A549 (cell line): ENCODE measurements around the gene GNAO1. TPM values are rescaled to one million over a fixed set of nuclear protein-coding genes. Genes with fewer than 3 reads are reported as not detected.

Experiments used
- ATAC-seq, 2 experiments: fragments of 200-7000 bp in 1 of 2; fragments of >200 bp in 1 of 2; cut with Nextera tagmentation in 1 of 2; cut with Tn5 transposase in 1 of 2; 3 replicates each; pipeline versions ENCODE4 v1.8.0 to v1.9.1; 2018 to 2020; ENCODE audit warnings: mild to moderate bottlenecking in 1 of 2, moderate library complexity in 1 of 2
- CTCF ChIA-PET: fragments of 300-600 bp; sonication (Branson Sonifier 250); formaldehyde crosslinking; extraction: SDS; loops from one replicate; lab custom pipeline; 2021; ENCODE audit warnings: antibody characterized with exemption, inconsistent platforms; lab: Yijun Ruan, JAX
- POLR2A ChIA-PET: fragments of 350-600 bp; formaldehyde crosslinking; extraction: SDS; loops from one replicate; lab custom pipeline; 2021; ENCODE audit warnings: antibody characterized with exemption, inconsistent platforms; lab: Yijun Ruan, JAX
- DNase-seq, 2 experiments: peaks; one replicate each; pipeline versions ENCODE4 v3.0.0 to v3.0.0-alpha.2; 2011 to 2016; ENCODE audit warnings: low read depth in 1 of 2, low spot score in 1 of 2
- FAIRE-seq: peaks from 2 replicates; lab custom pipeline; 2011; peaks lifted over from hg19 to GRCh38; lab: Jason Lieb, UNC
- H3K27ac ChIP-seq, 2 experiments: fragments of >200 bp; sonication (Bioruptor Twin); formaldehyde crosslinking; 3 replicates each; pipeline ENCODE4 v1.5.1; 2016 to 2017
- H3K4me1 ChIP-seq: fragments of >200 bp; sonication (Bioruptor Twin); formaldehyde crosslinking; 3 replicates; pipeline ENCODE4 v1.6.1; 2016
- H3K4me2 ChIP-seq: fragments of >200 bp; sonication (Bioruptor Twin); formaldehyde crosslinking; 3 replicates; pipeline ENCODE4 v1.6.1; 2016
- H3K4me3 ChIP-seq: fragments of >200 bp; sonication (Bioruptor Twin); formaldehyde crosslinking; 3 replicates; pipeline ENCODE4 v1.5.1; 2016
- H3K9me3 ChIP-seq: fragments of >200 bp; sonication (Bioruptor Twin); formaldehyde crosslinking; 3 replicates; pipeline ENCODE4 v1.6.1; 2016
- BHLHE40 ChIP-seq: IDR thresholded peaks from 2 replicates; pipeline ENCODE4 v1.6.1; 2012; ENCODE audit warnings: low read depth, low read length, inconsistent platforms
- CBX2 ChIP-seq: fragments of 200-600 bp; sonication (generic); IDR thresholded peaks from 2 replicates; pipeline ENCODE4 v1.6.1; 2016; ENCODE audit warnings: low read depth, mild to moderate bottlenecking, borderline replicate concordance
- CBX8 ChIP-seq: fragments of 200-600 bp; sonication (generic); IDR thresholded peaks from 2 replicates; pipeline ENCODE4 v1.6.1; 2016
- CEBPB ChIP-seq, 2 experiments: fragments of >200 bp in 1 of 2; sonication (Bioruptor Twin) in 1 of 2; formaldehyde crosslinking in 1 of 2; IDR thresholded peaks; 2 replicates each; pipeline ENCODE4 v1.6.1; 2012 to 2016
- EHF ChIP-seq: fragments of 250-450 bp; sonication (Bioruptor Pico); IDR thresholded peaks from 2 replicates; pipeline ENCODE4 v1.5.0; 2020; ENCODE audit warnings: mild to moderate bottlenecking
- FOSL2 ChIP-seq, 2 experiments: fragments of 450-650 bp in 1 of 2; fragments of >200 bp in 1 of 2; sonication (Bioruptor Twin) in 1 of 2; formaldehyde crosslinking; IDR thresholded peaks; 2 replicates each; pipeline versions ENCODE4 v1.5.0 to v1.6.1; 2016 to 2020; ENCODE audit warnings: mild to moderate bottlenecking in 1 of 2, moderate library complexity in 1 of 2
- FOXS1 ChIP-seq: fragments of 250-450 bp; sonication (Bioruptor Pico); IDR thresholded peaks from 2 replicates; pipeline ENCODE4 v1.5.0; 2020; ENCODE audit warnings: mild to moderate bottlenecking, moderate library complexity
- GATA3 ChIP-seq: IDR thresholded peaks from 2 replicates; pipeline ENCODE4 v1.6.1; 2012; ENCODE audit warnings: borderline replicate concordance
- HDAC2 ChIP-seq: fragments of 200-600 bp; sonication (generic); IDR thresholded peaks from 2 replicates; pipeline ENCODE4 v1.6.1; 2016
- HEYL ChIP-seq: fragments of 250-450 bp; sonication (Bioruptor Pico); IDR thresholded peaks from 2 replicates; pipeline ENCODE4 v1.8.0; 2021; ENCODE audit warnings: mild to moderate bottlenecking, moderate library complexity
- HOXB13 ChIP-seq: fragments of 250-450 bp; sonication (Bioruptor Pico); IDR thresholded peaks from 2 replicates; pipeline ENCODE4 v1.5.0; 2020; ENCODE audit warnings: low read depth, mild to moderate bottlenecking, moderate library complexity
- HOXB5 ChIP-seq: fragments of 250-450 bp; sonication (Bioruptor Pico); IDR thresholded peaks from 2 replicates; pipeline ENCODE4 v1.5.0; 2020; ENCODE audit warnings: mild to moderate bottlenecking, moderate library complexity
- MYC ChIP-seq: IDR thresholded peaks from 2 replicates; pipeline ENCODE4 v1.6.1; 2012; ENCODE audit warnings: mild to moderate bottlenecking, inconsistent platforms, low read length, improper control_type of control experiment, borderline replicate concordance
- RARB ChIP-seq: fragments of 250-450 bp; sonication (Bioruptor Pico); IDR thresholded peaks from 2 replicates; pipeline ENCODE4 v1.8.0; 2021; ENCODE audit warnings: mild to moderate bottlenecking, moderate library complexity
- ZC3H11A ChIP-seq: fragments of 450-650 bp; IDR thresholded peaks from 2 replicates; pipeline ENCODE4 v1.6.1; 2014; ENCODE audit warnings: antibody characterized with exemption, mild to moderate bottlenecking
- ZNF302 ChIP-seq: fragments of 250-450 bp; sonication (Bioruptor Pico); IDR thresholded peaks from 2 replicates; pipeline ENCODE4 v1.9.0; 2021; ENCODE audit warnings: inconsistent platforms, mild to moderate bottlenecking, moderate library complexity
- WGBS: methylation state at CpG from one replicate; pipeline ENCODE4 v1.1.6; 2017; ENCODE audit errors: missing lambda C conversion rate; 5-methylcytosine and 5-hydroxymethylcytosine counted together
- polyA plus RNA-seq, 4 experiments: library from polyadenylated mRNA; depleted of rRNA in 3 of 4; stranded (reverse); fragments of >200 nt; fragmentation: RNase III in 1 of 4; extraction: RNeasy Plus Mini Kit Qiagen cat#74134 plus additional on column Dnase treatment in 1 of 4; gene quantifications; 2 replicates in 3 of 4; 3 replicates in 1 of 4; pipeline ENCODE4 v1.2.3, GENCODE V29; 2011 to 2017
- TF ChIP-seq, protein P1 (sequence below): fragments of 200-600 bp; sonication (generic); IDR thresholded peaks from 2 replicates; pipeline ENCODE4 v1.6.1; 2016; ENCODE audit warnings: antibody characterized with exemption, mild to moderate bottlenecking, moderate library complexity
- TF ChIP-seq, protein P2 (sequence below): fragments of >200 bp; sonication (Bioruptor Twin); formaldehyde crosslinking; IDR thresholded peaks from 2 replicates; pipeline ENCODE4 v1.6.1; 2016
- TF ChIP-seq, protein P3 (sequence below): fragments of 250-450 bp; sonication (Bioruptor Pico); IDR thresholded peaks from 2 replicates; pipeline ENCODE4 v1.5.0; 2021; ENCODE audit warnings: mild to moderate bottlenecking, moderate library complexity, borderline replicate concordance
- TF ChIP-seq, protein P4 (sequence below): fragments of 250-450 bp; sonication (Bioruptor Pico); IDR thresholded peaks from 2 replicates; pipeline ENCODE4 v1.5.0; 2020; ENCODE audit warnings: low read depth, mild to moderate bottlenecking, moderate library complexity
- TF ChIP-seq, protein P5 (sequence below): fragments of >200 bp; sonication (Bioruptor Twin); formaldehyde crosslinking; IDR thresholded peaks from 3 replicates; pipeline ENCODE4 v1.6.1; 2016
- TF ChIP-seq, protein P6 (sequence below): fragments of 450-650 bp; IDR thresholded peaks from 2 replicates; pipeline ENCODE4 v1.6.1; 2014; ENCODE audit warnings: antibody characterized with exemption
- TF ChIP-seq, protein P7 (sequence below): fragments of 150-350 bp; IDR thresholded peaks from 2 replicates; pipeline ENCODE4 v1.6.1; 2014; ENCODE audit warnings: low read depth, mild to moderate bottlenecking, low read length

Gene GNAO1
- polyA plus RNA-seq, 2 of the 4 experiments (the other 2 are of a cell fraction), result 0.22 to 0.23 TPM

DNA sequence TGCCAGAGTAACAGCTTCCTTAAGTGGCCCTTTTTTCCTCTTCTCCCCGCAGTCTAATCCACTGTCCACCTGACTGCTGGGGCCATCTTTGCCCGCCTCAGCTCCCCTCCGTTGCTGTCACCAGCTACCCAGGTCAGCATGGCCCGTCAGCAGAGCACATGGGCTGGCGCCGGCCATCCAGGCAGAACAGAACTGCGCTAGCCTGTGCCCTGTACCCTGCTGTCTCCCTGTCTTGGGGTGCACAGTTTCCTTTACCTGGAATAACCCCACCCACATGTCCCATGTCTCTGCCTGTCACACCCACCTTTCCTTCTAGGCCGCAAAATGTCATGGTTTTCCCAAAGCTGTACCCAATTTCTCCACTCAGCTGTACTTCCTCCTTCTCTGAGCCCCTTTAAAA lies 55.7 kb downstream of the GNAO1 start:
- Histone ChIP-seq H3K4me1 (peaks cover 18% of the 10 kb centered on the region), H3K27ac (peak overlapping the region in 1 of 2 experiments; percentile 11; a peak in 1 of 6 replicates), H3K4me3 (no peak overlapping the region), H3K4me2 (no peak overlapping the region), H3K9me3 (no peaks in the 10 kb centered on the region)
- DNase-seq (no peak), ATAC-seq (no peak), FAIRE-seq (no peak)
- CTCF ChIA-PET, result interaction anchor here (0.7 to 2.3 kb wide), 3 partner anchors 43 to 782 kb away, joined by 3 to 6 read pairs (median 3); no protein-coding TSS in a partner anchor
- 96% methylated on average over 8 of the region's 8 CpGs for WGBS
- POLR2A ChIA-PET, result interaction anchor here (0.7 kb wide), 1 partner anchor 19 kb away, joined by 3 read pairs; no protein-coding TSS in a partner anchor
- no peak for TF ChIP-seq MYC
- no peak for TF ChIP-seq CBX8
- TF ChIP-seq, protein P1, sequence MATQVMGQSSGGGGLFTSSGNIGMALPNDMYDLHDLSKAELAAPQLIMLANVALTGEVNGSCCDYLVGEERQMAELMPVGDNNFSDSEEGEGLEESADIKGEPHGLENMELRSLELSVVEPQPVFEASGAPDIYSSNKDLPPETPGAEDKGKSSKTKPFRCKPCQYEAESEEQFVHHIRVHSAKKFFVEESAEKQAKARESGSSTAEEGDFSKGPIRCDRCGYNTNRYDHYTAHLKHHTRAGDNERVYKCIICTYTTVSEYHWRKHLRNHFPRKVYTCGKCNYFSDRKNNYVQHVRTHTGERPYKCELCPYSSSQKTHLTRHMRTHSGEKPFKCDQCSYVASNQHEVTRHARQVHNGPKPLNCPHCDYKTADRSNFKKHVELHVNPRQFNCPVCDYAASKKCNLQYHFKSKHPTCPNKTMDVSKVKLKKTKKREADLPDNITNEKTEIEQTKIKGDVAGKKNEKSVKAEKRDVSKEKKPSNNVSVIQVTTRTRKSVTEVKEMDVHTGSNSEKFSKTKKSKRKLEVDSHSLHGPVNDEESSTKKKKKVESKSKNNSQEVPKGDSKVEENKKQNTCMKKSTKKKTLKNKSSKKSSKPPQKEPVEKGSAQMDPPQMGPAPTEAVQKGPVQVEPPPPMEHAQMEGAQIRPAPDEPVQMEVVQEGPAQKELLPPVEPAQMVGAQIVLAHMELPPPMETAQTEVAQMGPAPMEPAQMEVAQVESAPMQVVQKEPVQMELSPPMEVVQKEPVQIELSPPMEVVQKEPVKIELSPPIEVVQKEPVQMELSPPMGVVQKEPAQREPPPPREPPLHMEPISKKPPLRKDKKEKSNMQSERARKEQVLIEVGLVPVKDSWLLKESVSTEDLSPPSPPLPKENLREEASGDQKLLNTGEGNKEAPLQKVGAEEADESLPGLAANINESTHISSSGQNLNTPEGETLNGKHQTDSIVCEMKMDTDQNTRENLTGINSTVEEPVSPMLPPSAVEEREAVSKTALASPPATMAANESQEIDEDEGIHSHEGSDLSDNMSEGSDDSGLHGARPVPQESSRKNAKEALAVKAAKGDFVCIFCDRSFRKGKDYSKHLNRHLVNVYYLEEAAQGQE, result no peak
- TF ChIP-seq FOSL2 (IDR thresholded peaks at IDR 0.05), result no peak
- TF ChIP-seq FOSL2 (CRISPR knock-in tag; IDR thresholded peaks at IDR 0.05), result no peak
- TF ChIP-seq, protein P2, sequence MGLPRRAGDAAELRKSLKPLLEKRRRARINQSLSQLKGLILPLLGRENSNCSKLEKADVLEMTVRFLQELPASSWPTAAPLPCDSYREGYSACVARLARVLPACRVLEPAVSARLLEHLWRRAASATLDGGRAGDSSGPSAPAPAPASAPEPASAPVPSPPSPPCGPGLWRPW, result no peak
- TF ChIP-seq, protein P3, sequence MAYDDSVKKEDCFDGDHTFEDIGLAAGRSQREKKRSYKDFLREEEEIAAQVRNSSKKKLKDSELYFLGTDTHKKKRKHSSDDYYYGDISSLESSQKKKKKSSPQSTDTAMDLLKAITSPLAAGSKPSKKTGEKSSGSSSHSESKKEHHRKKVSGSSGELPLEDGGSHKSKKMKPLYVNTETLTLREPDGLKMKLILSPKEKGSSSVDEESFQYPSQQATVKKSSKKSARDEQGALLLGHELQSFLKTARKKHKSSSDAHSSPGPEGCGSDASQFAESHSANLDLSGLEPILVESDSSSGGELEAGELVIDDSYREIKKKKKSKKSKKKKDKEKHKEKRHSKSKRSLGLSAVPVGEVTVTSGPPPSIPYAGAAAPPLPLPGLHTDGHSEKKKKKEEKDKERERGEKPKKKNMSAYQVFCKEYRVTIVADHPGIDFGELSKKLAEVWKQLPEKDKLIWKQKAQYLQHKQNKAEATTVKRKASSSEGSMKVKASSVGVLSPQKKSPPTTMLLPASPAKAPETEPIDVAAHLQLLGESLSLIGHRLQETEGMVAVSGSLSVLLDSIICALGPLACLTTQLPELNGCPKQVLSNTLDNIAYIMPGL (CRISPR knock-in tag), result no peak
- TF ChIP-seq GATA3, result no peak
- TF ChIP-seq, protein P4, sequence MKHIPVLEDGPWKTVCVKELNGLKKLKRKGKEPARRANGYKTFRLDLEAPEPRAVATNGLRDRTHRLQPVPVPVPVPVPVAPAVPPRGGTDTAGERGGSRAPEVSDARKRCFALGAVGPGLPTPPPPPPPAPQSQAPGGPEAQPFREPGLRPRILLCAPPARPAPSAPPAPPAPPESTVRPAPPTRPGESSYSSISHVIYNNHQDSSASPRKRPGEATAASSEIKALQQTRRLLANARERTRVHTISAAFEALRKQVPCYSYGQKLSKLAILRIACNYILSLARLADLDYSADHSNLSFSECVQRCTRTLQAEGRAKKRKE, result no peak
- TF ChIP-seq RARB, result no peak
- TF ChIP-seq HEYL (CRISPR knock-in tag), result no peak
- TF ChIP-seq, protein P5, sequence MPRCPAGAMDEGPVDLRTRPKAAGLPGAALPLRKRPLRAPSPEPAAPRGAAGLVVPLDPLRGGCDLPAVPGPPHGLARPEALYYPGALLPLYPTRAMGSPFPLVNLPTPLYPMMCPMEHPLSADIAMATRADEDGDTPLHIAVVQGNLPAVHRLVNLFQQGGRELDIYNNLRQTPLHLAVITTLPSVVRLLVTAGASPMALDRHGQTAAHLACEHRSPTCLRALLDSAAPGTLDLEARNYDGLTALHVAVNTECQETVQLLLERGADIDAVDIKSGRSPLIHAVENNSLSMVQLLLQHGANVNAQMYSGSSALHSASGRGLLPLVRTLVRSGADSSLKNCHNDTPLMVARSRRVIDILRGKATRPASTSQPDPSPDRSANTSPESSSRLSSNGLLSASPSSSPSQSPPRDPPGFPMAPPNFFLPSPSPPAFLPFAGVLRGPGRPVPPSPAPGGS, result no peak
- TF ChIP-seq HOXB5 (CRISPR knock-in tag), result no peak
- TF ChIP-seq BHLHE40, result no peak
- TF ChIP-seq HOXB13 (CRISPR knock-in tag), result no peak
- TF ChIP-seq CEBPB (IDR thresholded peaks at IDR 0.05), result no peak
- TF ChIP-seq ZNF302, result no peak
- TF ChIP-seq CBX2, result no peak

DNA sequence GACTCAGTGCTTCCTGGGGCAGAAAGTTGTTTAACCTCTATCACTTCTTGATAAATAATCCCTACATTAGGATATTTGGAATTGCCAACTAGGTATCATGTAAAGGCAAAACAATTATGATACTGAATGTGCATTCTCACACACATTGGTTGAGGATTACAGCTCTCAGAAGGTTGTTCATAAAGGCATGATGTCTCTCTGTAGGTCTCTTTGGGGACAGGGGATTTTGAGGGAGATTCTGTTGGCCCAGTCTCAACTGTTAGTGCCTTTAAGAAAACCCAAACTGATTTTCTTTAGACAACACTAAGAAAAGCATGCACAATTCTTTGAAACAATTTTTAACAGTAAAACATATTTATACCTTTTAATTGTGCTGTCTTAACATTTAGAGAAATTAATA lies 56.5 kb downstream of the GNAO1 start:
- DNase-seq (no peak), ATAC-seq (no peak), FAIRE-seq (no peak)
- Histone ChIP-seq H3K4me3 (no peak overlapping the region), H3K4me2 (no peak overlapping the region), H3K4me1 (peaks cover 18% of the 10 kb centered on the region), H3K27ac (no peak overlapping the region), H3K9me3 (no peaks in the 10 kb centered on the region)
- TF ChIP-seq, protein P6, sequence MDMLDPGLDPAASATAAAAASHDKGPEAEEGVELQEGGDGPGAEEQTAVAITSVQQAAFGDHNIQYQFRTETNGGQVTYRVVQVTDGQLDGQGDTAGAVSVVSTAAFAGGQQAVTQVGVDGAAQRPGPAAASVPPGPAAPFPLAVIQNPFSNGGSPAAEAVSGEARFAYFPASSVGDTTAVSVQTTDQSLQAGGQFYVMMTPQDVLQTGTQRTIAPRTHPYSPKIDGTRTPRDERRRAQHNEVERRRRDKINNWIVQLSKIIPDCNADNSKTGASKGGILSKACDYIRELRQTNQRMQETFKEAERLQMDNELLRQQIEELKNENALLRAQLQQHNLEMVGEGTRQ, result no peak
- no peak for TF ChIP-seq HDAC2
- TF ChIP-seq, protein P7, sequence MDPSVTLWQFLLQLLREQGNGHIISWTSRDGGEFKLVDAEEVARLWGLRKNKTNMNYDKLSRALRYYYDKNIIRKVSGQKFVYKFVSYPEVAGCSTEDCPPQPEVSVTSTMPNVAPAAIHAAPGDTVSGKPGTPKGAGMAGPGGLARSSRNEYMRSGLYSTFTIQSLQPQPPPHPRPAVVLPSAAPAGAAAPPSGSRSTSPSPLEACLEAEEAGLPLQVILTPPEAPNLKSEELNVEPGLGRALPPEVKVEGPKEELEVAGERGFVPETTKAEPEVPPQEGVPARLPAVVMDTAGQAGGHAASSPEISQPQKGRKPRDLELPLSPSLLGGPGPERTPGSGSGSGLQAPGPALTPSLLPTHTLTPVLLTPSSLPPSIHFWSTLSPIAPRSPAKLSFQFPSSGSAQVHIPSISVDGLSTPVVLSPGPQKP, result no peak
- TF ChIP-seq EHF (CRISPR knock-in tag), result no peak
- no peak for TF ChIP-seq ZC3H11A
- TF ChIP-seq FOXS1 (CRISPR knock-in tag), result no peak
- no peak for TF ChIP-seq GATA3
- ChIA-PET CTCF (interaction anchor here (0.7 to 2.3 kb wide), 3 partner anchors 44 to 783 kb away, joined by 3 to 6 read pairs (median 3); no protein-coding TSS in a partner anchor), POLR2A (no interaction called here)
